Hippocampal formation (tissue), 2 donors: ENCODE data around the gene WDR26.
"Not testable (repeated sequence)": the region's sequence is repeated elsewhere in the genome, so short reads cannot be mapped to it uniquely, and the experiment has no call there.

Source experiments
- DNase-seq, 2 donors: peaks; one replicate each; lab custom pipeline; 2025; lab: John Stamatoyannopoulos, UW

WDR26 gene

GRCh38 chr1:224434691-224435317 lies at the start of gene WDR26:
Gene WDR26 (minus strand): TSS chr1:224434797.
- peak; percentile 80 to 83 for DNase-seq

- not testable (repeated sequence) for DNase-seq
Observed at GRCh38 chr1:224483206-224483605, 48.6 kb upstream of the WDR26 start.

DNA sequence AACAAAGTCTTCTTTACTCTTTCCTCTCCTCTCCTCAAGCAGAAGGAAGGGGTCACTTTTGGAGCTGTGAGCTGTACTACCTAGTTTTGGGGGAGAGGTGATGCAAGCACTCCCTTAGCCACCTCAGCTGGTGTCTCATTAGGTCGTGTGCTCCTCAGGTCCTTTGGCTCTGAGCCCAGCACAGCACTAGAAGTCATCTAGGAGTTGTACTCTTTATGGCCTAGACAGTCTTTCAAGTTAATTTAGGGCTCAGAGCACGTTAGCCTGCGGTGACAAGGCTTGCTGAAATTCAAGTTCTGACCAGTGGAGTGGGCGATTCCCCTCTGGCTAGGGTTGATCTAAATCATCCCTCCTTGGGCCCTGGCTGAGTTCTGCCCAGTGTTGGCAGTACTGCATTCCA lies 48.0 kb upstream of the WDR26 start:
- DNase-seq, result no peak

DNA sequence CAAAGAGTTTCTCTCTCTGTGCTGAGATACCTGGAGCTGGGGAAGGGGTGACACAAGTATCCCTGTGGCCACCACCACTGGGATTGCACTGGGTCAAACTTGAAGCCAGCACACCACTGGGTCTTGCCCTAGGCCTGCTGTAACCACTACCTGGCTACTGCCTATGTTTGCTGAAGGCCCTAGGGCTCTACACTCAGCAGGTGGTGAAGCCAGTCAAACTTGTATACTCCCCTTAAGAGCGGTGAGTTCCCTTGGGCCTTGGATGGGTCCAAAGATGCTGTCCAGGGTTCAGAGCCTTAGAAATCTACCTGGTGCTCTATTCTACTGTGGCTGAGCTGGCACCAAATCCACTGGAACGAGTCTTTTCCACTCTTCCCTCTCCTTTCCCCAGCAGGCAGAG lies 47.0 kb upstream of the WDR26 start:
- DNase-seq, result no peak

DNA sequence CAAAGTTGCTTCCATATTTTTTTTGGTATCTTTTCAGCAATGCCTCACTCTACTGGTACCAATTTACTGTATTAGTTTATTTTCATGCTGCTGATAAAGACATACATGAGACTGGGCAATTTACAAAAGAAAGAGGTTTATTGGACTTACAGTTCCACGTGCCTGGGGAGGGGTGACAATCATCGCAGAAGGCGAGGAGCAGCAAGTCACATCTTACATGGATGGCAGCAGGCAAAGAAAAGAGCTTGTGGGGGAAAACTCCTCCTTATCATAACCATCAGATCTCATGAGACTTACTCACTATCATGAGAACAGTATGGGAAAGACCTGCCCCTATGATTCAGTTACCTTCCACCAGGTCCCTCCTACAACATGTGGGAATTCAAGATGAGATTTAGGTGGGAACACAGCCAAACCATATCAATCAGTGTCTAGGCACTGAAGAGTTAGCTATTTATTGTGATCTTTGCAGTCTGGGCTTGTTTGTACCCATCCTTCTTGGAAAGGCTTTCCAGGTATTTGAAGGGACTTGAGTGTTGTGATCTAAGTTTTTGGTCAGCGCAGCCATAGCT lies 46.4 kb upstream of the WDR26 start:
- DNase-seq, result not testable (repeated sequence)

GRCh38 chr1:224480200-224480599 lies 45.6 kb upstream of the WDR26 start:
- DNase-seq, result not testable (repeated sequence)

GRCh38 chr1:224472806-224473205 lies 38.2 kb upstream of the WDR26 start:
- DNase-seq, result no peak

GRCh38 chr1:224466154-224466553 lies 31.6 kb upstream of the WDR26 start:
- DNase-seq, result no peak

- DNase-seq, result no peak
Observed at GRCh38 chr1:224459966-224460365, 25.4 kb upstream of the WDR26 start.

GRCh38 chr1:224458996-224459395 lies 24.4 kb upstream of the WDR26 start:
- peak in 1 of 2 donors; percentile 30 for DNase-seq

- DNase-seq, result no peak
Observed at GRCh38 chr1:224458296-224458695, 23.7 kb upstream of the WDR26 start.

DNA sequence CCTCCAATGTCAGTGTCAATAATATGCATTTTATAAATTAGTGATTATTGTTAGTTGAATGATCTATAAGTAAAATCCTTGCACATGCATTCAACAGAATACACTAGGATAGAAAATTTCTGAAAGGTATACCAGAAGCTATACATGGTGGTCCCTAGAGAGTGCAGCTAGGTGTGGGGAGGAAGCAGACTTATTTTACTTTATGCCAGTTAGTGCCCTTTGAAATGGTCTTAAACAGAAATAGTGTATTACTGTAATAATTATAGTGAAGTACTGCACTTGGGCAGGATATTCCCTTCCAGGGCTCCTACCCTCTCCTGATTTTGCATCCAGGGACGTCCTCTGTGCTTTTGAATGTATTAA lies 23.2 kb upstream of the WDR26 start:
- DNase-seq, result no peak

DNA sequence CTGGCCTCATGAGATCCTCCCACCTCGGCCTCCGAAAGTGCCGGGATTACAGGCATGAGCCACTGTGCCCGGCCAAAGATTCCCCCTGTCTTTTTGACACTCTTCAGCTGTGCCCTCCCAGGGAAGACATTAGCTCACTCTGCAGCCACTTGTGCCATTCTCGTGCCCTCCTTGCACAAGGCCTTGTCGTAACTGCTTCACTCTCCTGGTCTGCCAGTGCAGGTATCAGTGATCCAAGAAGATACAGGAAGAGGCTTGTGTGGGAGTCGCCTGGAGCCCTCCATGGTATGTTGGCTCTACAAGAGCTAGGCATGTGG lies 22.0 kb upstream of the WDR26 start:
- DNase-seq, result no peak

- DNase-seq, result no peak
Observed at GRCh38 chr1:224454402-224455055, 19.9 kb upstream of the WDR26 start.

DNA sequence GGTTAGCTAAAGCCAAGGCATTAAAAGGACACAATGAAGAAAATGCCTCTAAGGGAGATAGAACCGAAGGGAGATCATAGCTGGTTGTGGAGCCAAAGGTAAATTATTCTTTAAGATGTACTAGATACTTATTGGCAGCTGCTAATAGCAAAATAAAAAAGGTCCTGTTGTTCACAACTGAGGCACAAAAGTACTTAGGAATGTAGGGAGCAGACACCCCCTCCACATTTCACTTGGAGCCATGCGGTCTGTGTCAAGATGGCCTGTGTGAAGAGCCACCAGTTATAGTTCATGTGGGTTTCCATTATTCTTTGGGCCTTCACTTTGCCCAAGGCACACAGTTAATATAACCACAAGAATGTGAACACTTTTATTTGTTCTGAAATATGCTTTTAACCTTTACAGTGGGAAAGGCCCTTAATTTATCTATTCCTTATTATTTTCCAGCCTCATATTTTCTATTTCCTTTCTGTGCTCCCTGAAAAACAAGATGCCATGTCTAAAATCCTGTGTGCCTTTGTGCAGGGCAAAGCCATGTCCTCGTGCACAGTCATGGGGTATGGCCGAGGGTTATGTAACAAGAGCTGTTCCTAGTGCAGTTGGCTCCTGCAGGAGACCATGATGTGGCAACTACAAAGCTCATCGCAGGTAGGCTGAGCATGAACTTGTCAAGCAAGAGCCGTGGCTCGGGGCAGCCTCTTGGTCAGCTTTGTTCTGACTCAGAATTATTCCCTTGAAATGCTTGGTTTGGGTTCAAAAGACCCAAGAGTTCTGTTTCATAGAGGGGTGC lies 16.2 kb upstream of the WDR26 start:
- no peak for DNase-seq

DNA sequence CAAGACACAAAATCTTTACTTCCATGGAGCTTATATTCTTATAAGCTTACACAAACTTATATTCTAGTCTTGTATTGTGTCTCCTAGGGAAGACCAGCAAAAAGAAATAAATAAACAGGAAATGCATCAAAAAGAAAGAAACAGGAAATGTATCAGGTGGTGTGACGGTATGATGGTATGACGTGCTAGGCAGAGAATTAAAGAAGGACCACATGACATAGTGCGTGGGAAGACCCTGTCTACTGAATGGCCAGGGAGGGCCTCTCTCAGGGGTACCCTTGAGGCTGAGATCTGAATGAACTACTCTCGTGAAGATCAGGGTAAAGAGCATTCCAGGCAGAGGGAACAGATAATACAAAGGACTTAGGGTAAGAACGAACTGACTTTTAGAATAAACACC lies 15.6 kb upstream of the WDR26 start:
- no peak for DNase-seq

GRCh38 chr1:224448453-224449017 lies 13.9 kb upstream of the WDR26 start:
- DNase-seq, result no peak

- no peak for DNase-seq
Observed at GRCh38 chr1:224447971-224448370, 13.4 kb upstream of the WDR26 start.

DNA sequence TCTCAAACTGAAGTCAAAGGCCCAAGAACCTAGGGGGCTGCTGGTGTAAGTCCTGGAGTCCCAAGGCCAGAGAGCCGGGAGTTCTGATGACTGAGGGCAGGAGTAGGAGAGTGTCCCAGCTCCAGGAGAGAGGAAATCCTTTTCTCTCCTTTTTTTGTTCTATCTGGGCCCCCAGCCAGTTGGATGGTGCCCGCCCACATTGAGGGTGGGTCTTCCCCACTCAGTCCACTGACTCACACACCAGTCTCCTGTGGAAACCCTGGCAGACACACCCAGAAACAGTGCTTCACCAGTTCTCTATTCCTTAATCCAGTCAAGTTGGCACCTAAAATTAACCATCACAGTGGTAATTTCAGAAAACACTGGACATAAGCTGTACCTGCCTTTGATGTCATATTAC lies 12.7 kb upstream of the WDR26 start:
- DNase-seq, result no peak

- DNase-seq, result no peak
Observed at GRCh38 chr1:224438989-224439388, 4.4 kb upstream of the WDR26 start.

DNA sequence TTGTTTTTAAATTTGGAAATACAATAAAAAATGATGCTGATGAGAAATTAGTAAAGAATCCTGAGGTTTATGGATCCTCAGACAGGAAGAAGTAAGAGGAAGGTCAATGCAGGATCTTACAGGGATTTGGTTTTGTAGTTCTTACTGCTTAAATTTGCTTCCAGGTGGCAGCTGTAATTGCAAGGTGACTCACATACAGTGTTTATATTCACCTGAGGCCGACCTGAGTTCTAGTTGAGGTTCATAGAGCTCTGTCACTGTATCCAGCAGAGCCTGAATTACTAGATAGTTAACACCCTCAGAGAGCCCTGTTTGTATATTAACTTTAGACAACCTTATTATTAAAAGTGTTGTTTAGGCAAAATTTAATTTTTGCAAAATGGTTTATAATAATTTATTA lies 1.4 kb upstream of the WDR26 start:
- no peak for DNase-seq

DNA sequence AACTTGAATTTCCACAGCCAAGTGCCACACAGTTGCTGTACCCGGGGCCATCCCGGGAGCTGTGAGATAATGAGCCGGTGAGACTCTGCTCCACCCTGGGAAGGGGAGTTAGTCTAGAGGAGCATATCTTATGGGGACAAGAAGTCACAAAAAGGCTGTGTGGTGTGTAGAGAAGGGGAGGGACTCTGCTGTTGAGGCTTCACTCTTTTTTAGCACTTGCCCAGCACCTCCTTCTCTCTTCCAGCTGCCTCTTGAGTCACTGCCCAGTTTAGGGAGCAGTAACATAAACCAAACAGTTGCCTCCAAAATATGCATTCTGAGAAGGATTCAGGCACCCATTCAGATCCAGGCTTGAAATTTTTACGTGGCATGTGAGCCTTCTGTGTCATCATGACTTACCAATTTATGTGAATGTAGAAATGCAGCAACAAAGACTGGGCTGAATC lies 744 bp upstream of the WDR26 start:
- DNase-seq, result no peak
